ENCODE measurements around the gene ABCD4. TPM values are rescaled to one million over a fixed set of nuclear protein-coding genes. Genes with fewer than 3 reads are reported as not detected.

Gene ABCD4
- polyA plus RNA-seq, 1 donor from 2014 or later, result 106 TPM

GRCh38 chr14:74350211-74350927, 47.6 kb upstream of the ABCD4 start:
- Histone ChIP-seq H3K4me3 (ENCODE audit: low read length) (no peak overlapping the region), H4K20me1 (ENCODE audit: insufficient read depth) (no peaks in the 10 kb centered on the region), H3K36me3 (ENCODE audit: insufficient read depth, low read length) (no peaks in the 10 kb centered on the region), H3F3A (ENCODE audit: insufficient read depth, low read length, poor library complexity, severe bottlenecking) (no peaks in the 10 kb centered on the region), H3K9me2 (ENCODE audit: insufficient read depth, low read length) (no peaks in the 10 kb centered on the region), H3K79me2 (replicated peaks; ENCODE audit: insufficient read depth, low read length) (no peaks in the 10 kb centered on the region), H3K27ac (ENCODE audit: low read length) (no peak overlapping the region), H2AFZ (ENCODE audit: low read depth, low read length) (no peak overlapping the region), H3K9ac (ENCODE audit: low read length) (no peak overlapping the region), H3K9me3 (ENCODE audit: low read length) (no peaks in the 10 kb centered on the region), H3K4me2 (ENCODE audit: low read length) (no peak overlapping the region), H3K27me3 (ENCODE audit: insufficient read depth, low read depth, low read length) (no peaks in the 10 kb centered on the region)
- TF ChIP-seq REST (IDR thresholded peaks at IDR 0.05; ENCODE audit: borderline replicate concordance), result no peak
- no peak for TF ChIP-seq CTCF (IDR thresholded peaks at IDR 0.05; ENCODE audit: poor library complexity, severe bottlenecking)
- no peak for TF ChIP-seq SMC3 (conservative IDR thresholded peaks at IDR 0.05; ENCODE audit: poor library complexity)
- no peak for TF ChIP-seq EZH2 (IDR thresholded peaks at IDR 0.05; ENCODE audit: borderline replicate concordance, insufficient read depth, low read length, poor library complexity, severe bottlenecking)

- no peak for TF ChIP-seq POLR2AphosphoS5 (IDR thresholded peaks at IDR 0.05)
- TF ChIP-seq TAF1 (IDR thresholded peaks at IDR 0.05; ENCODE audit: low read depth), result no peak
- TF ChIP-seq REST (IDR thresholded peaks at IDR 0.05; ENCODE audit: borderline replicate concordance), result no peak
- no peak for TF ChIP-seq MXI1 (conservative IDR thresholded peaks at IDR 0.05; ENCODE audit: poor library complexity, severe bottlenecking)
- TF ChIP-seq EZH2 (IDR thresholded peaks at IDR 0.05; ENCODE audit: borderline replicate concordance, insufficient read depth, low read length, poor library complexity, severe bottlenecking), result no peak
- TF ChIP-seq CTCF (IDR thresholded peaks at IDR 0.05; ENCODE audit: poor library complexity, severe bottlenecking), result no peak
- no peak for TF ChIP-seq EP300 (conservative IDR thresholded peaks at IDR 0.05; ENCODE audit: poor library complexity, severe bottlenecking)
- no peak for TF ChIP-seq RAD21 (conservative IDR thresholded peaks at IDR 0.05)
- TF ChIP-seq SMC3 (conservative IDR thresholded peaks at IDR 0.05; ENCODE audit: poor library complexity), result no peak
- no peaks in the 10 kb centered on the region for H3K36me3 ChIP-seq (ENCODE audit: insufficient read depth, low read length)
- no peak overlapping the region for H3K9ac ChIP-seq (ENCODE audit: low read length)
- H3K9me2 ChIP-seq (ENCODE audit: insufficient read depth, low read length), result no peaks in the 10 kb centered on the region
- no peaks in the 10 kb centered on the region for H3K27me3 ChIP-seq (ENCODE audit: insufficient read depth, low read depth, low read length)
- no peaks in the 10 kb centered on the region for H3F3A ChIP-seq (ENCODE audit: insufficient read depth, low read length, poor library complexity, severe bottlenecking)
- H3K4me2 ChIP-seq (ENCODE audit: low read length), result no peak overlapping the region
- H3K27ac ChIP-seq (ENCODE audit: low read length), result no peak overlapping the region
- H3K9me3 ChIP-seq (ENCODE audit: low read length), result no peaks in the 10 kb centered on the region
- no peaks in the 10 kb centered on the region for H3K79me2 ChIP-seq (replicated peaks; ENCODE audit: insufficient read depth, low read length)
- no peaks in the 10 kb centered on the region for H4K20me1 ChIP-seq (ENCODE audit: insufficient read depth)
- H2AFZ ChIP-seq (ENCODE audit: low read depth, low read length), result no peak overlapping the region
- H3K4me3 ChIP-seq (ENCODE audit: low read length), result no peak overlapping the region
These were observed 47.0 kb upstream of the ABCD4 start for GRCh38 chr14:74349757-74350156.

All from neural cell (in vitro differentiated cells).